Anterior cingulate cortex (tissue), 58 donors: ENCODE results near the gene TOP1.

Source experiments
- DNase-seq, 58 donors: peaks; one replicate each; lab custom pipeline; 2025; lab: John Stamatoyannopoulos, UW

The TOP1 gene

DNA sequence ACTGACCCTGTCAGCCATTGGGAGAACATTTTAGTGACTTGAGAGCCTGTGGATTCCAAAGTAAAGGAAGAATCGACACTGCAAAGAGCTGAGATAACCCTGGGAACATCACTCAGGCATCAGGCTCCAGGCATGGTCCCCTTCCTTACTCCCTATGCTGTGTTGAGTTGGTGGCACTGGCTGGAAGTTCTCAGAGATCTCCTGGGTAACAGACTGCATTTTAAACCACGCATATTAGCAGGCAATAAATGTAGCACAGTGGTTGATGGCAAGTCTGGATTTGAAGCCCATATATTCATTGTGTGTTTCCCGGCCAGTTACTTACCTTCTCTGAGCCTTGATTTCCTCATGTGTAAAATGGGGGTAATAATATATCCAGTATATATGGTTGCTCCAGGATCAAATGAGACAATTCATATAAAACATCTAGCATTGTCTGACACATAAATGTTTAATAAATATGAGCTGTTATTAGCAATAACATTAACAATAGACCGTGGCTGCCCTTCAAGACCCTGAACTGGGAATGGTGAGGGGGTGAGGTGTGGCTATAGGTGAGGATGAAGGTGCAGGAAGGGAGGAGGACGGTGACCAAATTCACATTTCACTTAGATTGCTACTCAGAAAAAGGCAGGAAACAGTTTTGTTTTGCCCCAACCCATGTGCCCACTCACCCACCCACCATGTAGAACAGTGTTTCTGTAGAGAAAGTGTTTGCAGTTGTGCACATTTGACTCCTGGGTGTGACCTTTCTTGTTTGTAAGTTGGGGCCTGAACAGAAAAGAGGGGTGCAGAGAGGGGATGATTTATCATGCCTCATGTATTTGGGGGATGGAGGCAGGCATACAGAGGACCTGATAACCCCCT lies 110.8 kb downstream of the TOP1 start:
- no peak for DNase-seq

DNA sequence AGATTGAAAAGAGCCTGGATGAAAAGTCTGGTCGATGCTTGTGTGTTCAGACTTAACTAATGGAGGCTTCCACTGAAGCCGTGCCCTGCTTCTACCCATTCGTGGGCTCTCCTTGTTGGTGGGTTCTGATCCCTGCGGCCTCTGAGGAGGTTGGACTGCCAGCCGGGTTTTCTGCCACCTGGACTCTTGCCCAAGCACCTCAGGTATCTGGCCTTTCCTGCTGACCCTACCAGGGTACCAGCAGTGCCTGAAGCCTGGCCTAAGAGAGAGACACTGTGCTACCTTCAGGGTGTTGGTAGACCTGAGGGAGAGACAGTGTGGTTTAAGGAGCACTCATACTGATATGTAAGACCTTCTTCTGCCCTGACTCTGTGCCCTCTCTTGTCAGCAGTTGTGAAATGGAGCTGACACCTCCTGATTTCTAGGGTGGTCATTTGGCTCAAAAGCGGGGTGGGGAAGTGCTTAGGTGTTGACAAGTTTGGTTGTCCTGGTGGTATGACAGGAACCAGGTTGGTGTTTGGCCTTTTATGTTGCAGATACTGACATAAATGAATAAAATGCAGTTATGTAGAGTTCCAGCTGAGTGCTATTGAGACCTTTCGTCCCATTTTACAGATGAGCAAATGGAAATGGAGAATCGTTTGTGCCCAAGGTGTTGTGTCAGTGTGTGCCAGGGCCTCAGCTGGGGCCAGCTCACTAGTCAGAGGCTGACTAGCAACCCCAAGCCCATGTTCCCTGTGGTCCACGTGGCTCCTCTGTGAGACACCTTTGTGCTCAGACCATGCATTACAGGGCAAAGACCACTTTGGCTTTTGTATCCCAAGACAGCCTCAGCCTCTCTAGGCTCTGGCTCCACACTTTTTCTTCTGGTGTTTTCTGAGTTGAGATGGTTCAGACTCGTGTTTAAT lies 111.9 kb downstream of the TOP1 start:
- DNase-seq: no peak

DNA sequence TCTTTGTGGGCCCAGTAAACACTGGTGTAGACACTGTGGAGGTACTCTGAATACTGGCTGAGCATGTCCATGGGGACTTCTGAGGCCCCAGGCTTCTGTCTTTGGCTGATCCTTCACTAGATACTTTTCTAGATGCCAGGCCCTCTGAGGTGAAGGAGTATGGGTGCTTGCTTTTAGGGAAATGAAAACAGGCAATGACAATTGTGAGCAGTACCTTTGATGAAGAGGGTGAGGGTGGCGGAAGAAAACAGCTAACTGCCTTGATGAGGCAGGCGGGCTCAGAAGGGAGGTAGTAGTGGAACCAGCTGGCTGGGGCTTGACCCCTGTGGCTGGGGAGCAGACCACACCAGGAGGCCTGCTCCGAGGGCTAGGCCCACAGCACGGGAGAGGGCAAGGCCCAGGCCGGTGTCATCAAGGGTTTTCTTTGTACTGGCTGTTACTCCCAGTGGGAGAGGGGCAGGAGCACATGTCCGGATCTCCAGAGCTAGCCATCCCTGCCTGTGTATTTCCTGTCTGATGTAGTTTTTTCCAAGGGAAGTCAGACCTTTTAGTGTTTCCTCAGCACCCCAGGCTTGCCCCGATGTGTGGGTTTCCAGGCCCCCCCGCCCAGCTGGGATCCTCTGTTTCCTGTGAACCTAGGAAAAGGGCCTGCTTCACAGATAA lies 112.7 kb downstream of the TOP1 start:
- no peak for DNase-seq

DNA sequence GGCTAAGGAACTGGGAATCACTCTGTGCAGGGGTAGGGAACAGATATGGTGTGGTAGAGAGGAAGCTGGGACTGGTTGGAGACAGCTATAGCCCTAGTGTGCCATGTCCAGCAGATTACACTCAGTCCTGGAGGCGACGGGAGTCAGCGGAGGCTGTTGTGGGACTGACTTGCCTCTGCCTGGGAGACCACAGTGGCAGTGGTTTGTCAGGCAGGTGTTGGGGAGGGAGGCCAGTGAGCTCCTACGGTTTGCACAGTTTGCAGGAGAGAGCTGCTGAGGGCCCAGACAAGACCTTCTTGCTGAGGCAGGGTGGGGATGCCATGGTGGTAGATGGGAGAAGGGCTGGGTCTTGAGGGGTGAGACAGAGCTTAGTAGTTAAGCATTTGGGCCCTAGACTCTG lies 113.6 kb downstream of the TOP1 start:
- DNase-seq: no peak

DNA sequence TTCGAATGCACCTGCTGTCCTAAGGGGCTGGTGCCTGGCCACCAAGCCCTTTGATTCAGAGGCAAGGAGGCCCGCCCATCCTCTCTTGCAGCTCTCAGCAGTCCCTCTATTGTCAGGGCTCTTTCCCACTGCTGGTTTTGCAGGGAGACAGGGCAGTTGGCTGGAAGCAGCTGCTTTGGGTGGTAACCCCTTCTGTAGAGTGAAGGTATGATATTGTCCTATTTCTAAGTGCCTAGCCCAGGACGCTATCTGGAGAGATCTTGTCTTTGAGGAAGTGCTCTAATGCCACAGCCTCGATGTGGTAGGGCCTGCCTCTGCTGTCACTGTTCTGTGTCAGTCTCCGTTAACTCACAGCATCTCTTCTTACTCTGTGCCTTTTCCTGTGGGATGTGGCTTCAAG lies 114.3 kb downstream of the TOP1 start:
- no peak for DNase-seq

DNA sequence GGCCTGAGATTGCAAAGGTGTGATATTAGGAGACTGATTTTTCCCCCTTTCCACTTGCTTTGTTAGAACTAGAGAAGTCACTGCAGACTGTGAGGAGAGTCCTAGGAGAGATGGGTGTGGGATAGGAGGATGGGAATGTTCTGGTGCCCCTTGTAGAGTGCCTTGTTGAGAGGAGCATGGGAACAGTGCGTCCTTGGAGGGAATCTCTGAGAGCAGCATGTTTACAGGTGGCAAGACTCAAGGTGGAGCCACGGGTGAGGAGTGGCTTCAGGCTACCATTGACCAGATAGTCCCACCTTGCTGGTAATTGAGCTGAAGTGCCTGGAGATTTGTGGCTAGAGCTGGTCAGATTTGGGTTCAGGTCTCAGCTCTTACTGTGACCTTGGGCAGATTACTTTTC lies 114.7 kb downstream of the TOP1 start:
- DNase-seq: no peak

DNA sequence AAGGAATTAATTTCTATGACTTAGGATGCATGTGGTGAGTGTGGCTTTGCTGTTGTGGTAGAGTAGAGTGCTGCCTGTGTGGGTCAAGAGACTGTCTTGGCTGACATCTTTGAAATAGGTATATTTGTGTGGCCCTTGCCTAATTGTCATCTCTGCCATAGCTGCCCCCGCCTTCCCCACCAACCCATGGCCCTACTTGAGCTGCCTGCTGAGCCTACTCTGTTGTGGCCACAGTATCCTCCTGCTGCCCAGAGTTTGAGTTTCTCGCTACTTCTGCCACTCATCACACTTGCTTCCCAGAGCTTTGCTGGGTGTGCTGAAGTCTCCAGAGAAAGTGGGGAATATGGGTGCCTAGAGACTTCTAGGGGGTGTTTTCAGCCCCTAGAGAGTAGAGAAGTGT lies 116.7 kb downstream of the TOP1 start:
- no peak for DNase-seq

DNA sequence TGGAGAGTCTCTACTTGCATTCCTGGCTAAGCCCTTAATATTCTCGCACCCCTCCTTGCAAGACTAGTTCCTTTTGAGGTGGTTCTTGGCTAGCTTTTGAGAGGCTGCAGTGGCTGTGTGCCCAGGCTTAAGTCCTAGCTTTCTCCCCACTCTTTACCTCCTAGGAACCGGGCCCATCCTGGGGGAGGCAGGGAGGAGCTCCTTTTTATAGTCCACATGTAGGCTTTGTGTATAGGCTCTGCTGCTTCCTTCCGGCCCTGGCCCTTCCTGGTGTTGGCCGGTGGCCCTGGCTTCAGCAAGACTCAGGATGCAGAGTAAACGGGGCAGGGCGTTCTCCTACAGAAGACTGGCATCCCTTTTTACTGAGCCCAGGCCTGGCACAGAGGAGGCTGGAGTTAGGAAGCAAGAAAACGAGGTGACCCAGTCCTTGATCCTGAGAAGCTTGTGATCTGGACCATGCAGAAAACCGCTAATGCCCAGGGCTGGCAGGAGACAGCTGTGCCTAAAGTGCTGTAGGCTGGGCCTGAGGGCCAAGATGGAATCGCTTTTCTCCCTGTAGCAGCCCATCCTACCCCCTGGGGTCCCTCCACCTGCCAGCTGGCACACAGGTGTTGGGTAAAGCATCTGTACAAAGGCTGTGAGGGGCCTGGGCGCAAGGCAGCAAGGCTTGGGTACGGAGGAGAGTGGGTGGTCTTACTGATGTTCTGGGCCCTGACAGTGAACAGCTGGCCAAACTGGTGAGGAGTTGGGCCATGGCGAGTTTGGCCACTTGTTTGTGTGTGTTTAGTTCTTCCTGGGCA lies 117.4 kb downstream of the TOP1 start:
- peak in 51 of 58 donors; percentile 20 to 93 (median 59) for DNase-seq

DNA sequence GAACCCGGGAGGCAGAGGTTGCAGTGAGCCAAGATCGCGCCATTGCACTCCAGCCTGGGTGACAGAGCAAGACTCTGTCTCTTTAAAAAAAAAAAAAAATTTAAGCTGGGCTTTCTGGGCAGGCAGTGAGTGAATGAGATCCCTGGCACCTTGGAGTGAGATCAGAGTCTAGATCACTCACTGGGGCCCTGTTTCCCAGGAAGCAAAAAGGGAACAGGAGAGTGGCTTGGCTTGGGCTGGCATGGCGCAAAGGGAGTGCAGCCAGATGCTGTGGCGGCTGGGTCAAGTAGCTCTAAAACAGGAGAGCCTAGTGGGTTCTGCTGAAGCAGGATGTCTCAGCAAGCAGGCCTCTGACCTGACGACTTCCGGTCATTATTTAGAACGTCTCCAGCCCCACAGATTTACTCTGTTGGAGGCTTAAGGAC lies 119.2 kb downstream of the TOP1 start:
- peak in 38 of 58 donors; percentile 20 to 74 (median 46) for DNase-seq

DNA sequence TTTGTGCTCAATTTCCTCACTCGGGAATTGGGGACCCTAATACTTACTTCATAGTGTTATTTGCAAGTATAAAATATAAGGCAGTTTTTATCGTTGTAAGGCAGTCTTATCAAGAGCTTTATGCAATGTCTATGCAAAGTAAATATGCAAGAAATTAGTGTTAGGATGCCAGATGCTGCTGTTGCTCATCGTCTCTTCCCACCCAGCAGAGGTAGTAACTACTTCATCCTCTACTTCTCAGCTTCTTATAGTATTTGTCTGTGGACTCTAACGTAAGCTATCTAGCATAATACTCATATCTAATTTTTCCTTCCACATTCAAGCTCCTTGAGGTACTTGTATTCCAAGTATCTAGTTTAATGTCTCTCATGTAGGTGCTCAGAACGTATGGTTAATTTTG lies 120.3 kb downstream of the TOP1 start:
- DNase-seq: no peak

DNA sequence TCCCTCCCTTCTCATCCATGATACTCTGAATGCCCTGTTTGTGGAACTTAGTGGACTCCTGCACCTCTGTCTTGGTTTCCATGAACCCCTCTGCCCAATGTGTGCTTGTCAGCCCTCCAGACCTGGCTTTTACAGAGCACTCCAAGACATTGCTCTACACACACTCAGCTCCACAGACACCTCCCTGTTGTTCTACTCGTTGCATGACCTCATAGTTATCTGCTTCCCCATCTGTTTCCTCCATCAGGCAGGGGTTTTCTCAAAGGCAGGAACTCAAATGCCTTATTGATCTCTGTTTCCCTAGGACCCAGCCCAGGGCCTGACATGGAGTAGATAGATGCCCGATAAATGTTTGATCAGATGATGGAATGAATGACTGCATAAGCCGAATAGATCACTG lies 122.0 kb downstream of the TOP1 start:
- no peak for DNase-seq

DNA sequence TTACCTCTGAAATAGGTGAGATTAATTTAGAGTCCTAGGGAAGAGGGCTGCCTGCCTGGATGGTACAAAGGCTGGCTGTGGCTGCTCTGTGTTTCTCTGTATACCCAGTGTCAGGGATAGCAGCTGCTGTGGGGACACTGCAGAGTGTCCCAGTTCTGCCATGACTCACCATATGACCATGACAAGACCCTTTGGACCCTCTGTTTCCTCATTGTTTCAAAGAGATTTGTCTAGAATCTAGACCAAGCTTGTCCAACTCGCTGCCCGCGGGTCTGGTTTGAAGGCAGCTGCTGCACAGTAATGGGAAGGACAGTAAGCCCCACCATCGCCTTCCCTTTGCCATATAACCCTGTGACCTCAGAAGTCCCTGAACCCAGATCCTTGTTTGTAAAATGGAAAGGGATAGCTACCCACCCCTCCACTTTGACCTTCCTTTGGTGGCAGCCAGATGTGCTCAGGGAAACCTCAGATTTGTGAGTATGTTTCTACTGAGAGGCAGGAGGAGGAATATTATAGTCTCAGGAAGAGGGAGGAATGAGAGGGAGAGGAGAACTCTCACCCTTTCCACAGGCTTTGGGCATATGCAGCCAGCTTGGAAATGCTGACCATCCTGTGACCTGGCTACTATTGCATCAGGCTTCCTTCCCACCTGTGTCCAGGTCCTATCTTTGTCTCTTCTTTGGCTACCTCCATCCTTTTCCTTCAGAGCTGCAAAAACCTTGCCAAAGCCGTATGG lies 122.7 kb downstream of the TOP1 start:
- peak in 1 of 58 donors; percentile 15 for DNase-seq

DNA sequence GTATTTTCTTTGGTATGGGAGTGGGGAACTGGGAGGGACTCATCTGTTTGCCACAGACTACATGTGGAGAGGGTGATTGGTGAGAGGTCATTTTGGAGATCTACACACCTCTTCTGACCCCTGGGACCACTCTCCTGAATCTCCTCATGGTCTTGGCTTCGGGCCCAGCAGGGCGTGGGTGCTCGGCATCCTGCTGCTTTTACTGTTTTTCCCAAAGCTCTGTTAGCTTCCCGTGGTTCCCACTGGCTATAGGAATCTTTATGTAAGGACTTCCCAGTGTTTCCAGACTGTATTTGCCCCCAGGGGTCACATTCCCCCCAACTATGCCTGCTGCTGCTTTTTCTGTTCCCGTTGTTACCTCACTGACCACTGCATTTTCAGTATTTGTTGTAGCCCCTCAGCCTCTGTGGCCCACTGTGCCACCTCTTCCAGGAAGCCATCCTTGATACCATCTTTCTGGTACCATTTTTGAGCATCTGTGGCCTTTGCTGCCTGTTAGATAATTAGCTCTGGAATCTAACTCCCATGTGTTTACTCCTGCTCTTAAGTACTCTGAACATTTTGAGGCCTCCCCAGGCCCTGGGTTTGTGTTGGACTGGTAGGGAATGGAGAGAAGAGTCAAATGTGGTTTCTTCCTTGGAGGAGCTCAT lies 123.6 kb downstream of the TOP1 start:
- DNase-seq: no peak

DNA sequence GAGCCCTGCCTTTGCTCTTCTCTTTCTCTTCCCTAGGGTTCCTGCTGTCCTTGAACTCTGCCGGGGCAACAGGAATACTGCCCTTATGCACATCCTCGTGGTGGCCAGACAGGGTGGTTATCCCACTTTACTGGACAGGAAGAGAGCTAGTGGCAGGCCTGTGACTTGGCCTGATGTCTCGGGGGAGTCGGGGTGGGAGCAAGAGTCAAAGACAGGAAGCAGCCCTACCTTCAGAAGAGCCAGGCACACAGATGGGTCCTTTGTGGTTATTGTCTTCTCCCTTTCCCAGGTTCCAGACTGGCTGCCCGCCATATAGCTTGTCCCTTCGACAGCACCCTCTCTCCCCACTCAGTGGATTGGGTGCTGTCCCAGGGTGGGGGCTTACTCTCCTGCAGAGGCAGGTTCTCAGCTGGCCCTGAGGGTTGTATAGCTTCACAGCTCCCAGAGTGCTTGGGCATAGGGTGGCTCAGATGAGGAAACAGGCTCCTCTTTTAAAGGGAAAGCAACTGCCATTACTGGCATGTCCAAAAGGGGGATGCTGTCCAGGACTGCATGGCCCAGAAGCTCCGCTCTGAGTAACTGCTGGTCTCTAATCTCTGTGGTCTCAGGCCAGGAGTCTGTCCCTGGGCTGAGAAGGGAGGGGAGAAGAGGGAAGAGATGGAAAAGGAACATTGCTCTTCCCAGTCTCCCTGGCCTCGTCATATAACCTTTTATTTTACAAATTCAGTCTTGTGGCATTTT lies 126.0 kb downstream of the TOP1 start:
- DNase-seq: no peak

DNA sequence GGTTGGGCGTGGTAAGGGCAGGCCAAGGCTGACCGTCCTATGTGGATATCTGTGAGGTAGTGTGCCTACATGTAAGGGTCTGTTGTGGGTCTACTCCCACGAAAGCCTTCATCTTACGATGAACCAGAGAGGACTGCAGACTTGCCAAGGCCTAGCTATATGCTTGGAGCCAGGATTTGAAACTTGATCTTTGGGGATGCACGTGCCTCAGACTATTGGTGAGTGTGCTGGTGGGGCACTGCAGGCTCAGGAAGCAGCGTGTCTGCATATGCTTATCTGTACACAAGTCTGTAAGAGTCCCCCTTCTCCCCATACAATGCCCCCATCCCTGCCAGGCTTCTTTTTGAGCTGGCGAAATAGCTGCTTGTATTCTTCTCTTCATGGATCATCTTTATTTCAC lies 126.6 kb downstream of the TOP1 start:
- no peak for DNase-seq

DNA sequence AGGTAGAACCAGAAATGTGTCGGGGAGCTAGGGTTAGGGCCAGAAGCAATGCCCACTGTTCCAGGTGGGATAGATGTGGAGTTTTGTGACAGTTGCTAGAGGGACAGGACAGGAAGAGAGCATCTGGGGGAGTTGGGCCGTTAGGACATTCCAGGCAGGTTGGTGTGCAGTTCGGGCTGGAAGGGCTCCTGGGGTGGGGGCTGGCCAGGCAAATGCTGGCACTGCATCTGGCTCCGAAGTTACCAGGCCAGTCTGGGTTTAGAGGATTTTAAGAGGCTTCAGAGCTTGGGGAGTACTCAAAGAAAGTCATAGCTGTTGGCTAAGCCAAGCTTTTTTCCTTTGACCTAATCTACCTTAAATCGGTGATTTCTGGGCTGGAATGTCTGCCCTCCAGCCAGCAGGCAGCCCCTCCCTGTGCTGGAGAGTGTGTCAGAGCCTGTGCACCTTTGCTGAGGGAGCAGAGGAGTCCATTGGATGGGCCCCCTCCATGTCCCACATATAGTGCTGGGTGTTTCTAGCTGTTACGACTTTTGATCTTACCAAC lies 129.5 kb downstream of the TOP1 start:
- DNase-seq: no peak

DNA sequence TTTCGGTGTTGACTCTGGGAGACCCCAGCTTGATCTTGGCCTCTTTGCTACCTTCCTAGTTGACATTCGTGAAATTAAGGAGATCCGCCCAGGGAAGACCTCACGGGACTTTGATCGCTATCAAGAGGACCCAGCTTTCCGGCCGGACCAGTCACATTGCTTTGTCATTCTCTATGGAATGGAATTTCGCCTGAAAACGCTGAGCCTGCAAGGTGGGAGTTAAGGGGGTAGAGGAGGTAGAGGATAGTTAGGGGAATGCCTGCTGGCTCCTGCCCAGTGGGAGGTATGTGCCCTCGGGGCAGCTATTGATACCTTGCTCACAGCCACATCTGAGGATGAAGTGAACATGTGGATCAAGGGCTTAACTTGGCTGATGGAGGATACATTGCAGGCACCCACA lies 130.9 kb downstream of the TOP1 start:
- no peak for DNase-seq

DNA sequence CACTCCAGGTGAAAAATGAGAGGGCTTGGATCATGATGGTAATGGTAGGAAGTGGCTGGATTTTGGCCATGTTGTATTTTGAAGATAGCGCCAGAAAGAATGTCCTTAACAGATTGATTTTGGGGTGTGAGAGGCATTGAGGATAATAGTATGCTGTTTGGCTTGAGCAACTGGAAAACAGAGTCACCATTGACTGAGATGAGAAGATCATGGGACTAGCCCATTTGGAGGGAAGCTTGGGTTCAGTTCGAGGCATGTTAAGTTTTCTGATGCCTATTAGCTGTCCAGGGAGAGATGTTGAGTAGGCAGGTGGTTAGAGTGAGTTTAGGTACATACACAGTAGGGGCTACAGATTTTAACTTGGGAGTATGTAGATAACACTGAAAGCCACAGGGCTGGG lies 132.1 kb downstream of the TOP1 start:
- DNase-seq: no peak
